Mesendoderm (in vitro differentiated cells): ENCODE results near the gene TCF12.

Source experiments
- DNase-seq: peaks from one replicate; pipeline ENCODE4 v3.0.0; 2013
- H2AK5ac ChIP-seq: 2 replicates; pipeline ENCODE4 v1.6.1; 2013; ENCODE audit warnings: low read length, inconsistent platforms
- H2BK120ac ChIP-seq: 2 replicates; pipeline ENCODE4 v1.6.1; 2013; ENCODE audit warnings: low read depth, mild to moderate bottlenecking, low read length, moderate library complexity, mixed read lengths
- H2BK15ac ChIP-seq: replicated peaks from 2 replicates; pipeline ENCODE4 v1.6.1; 2013; ENCODE audit warnings: low read depth, mild to moderate bottlenecking, moderate library complexity
- H2BK5ac ChIP-seq: 2 replicates; pipeline ENCODE4 v1.6.1; 2013; ENCODE audit warnings: low read length, inconsistent platforms
- H3K18ac ChIP-seq: 2 replicates; pipeline ENCODE4 v1.6.1; 2013; ENCODE audit warnings: mild to moderate bottlenecking, low read length, mixed read lengths
- H3K23ac ChIP-seq: one replicate; pipeline ENCODE4 v1.6.1; 2013; ENCODE audit warnings: low read length
- H3K27ac ChIP-seq: 2 replicates; pipeline ENCODE4 v1.5.1; 2013; ENCODE audit warnings: low read depth, mild to moderate bottlenecking, inconsistent platforms, low read length, moderate library complexity
- H3K27me3 ChIP-seq: 2 replicates; pipeline ENCODE4 v1.6.1; 2013; ENCODE audit warnings: low read length, control low read depth, mild to moderate bottlenecking, inconsistent platforms; ENCODE audit not compliant: insufficient read depth, poor library complexity
- H3K36me3 ChIP-seq: 2 replicates; pipeline ENCODE4 v1.6.1; 2013; ENCODE audit warnings: low read length, inconsistent platforms; ENCODE audit not compliant: control insufficient read depth, insufficient read depth
- H3K4ac ChIP-seq: one replicate; pipeline ENCODE4 v1.6.1; 2013; ENCODE audit warnings: low read depth, mild to moderate bottlenecking, low read length, moderate library complexity
- H3K4me1 ChIP-seq: 2 replicates; pipeline ENCODE4 v1.6.1; 2013; ENCODE audit warnings: low read depth, low read length, inconsistent platforms; ENCODE audit not compliant: control insufficient read depth
- H3K4me2 ChIP-seq: 2 replicates; pipeline ENCODE4 v1.6.1; 2013; ENCODE audit warnings: low read length
- H3K4me3 ChIP-seq: 2 replicates; pipeline ENCODE4 v1.5.1; 2013; ENCODE audit warnings: mild to moderate bottlenecking, low read length
- H3K56ac ChIP-seq: one replicate; pipeline ENCODE4 v1.6.1; 2013; ENCODE audit warnings: low read length
- H3K79me1 ChIP-seq: 2 replicates; pipeline ENCODE4 v1.6.1; 2013; ENCODE audit warnings: low read length, inconsistent platforms
- H3K79me2 ChIP-seq: 2 replicates; pipeline ENCODE4 v1.6.1; 2013; ENCODE audit warnings: mild to moderate bottlenecking, low read length; ENCODE audit not compliant: control insufficient read depth, insufficient read depth
- H3K9ac ChIP-seq: 2 replicates; pipeline ENCODE4 v1.6.1; 2013; ENCODE audit warnings: low read length, inconsistent platforms
- H4K5ac ChIP-seq: one replicate; pipeline ENCODE4 v1.6.1; 2013; ENCODE audit warnings: low read length
- H4K8ac ChIP-seq: one replicate; pipeline ENCODE4 v1.6.1; 2013; ENCODE audit warnings: low read depth, mild to moderate bottlenecking, control low read depth, low read length, moderate library complexity
- WGBS: extraction: QIAGEN DNeasy Blood & Tissue Kit; methylation state at CpG from one replicate; pipeline ENCODE4 v1.1.7; 2013; ENCODE audit warnings: low lambda C conversion rate, missing lambda C conversion rate; ENCODE audit not compliant: insufficient coverage; ENCODE audit errors: extremely low coverage; 5-methylcytosine and 5-hydroxymethylcytosine counted together

TCF12 gene

GRCh38 chr15:56972426-56972825, 54.0 kb downstream of the TCF12 start:
- Histone ChIP-seq H4K8ac (no peak overlapping the region), H2BK15ac (no peak overlapping the region), H3K27ac (no peak overlapping the region), H3K79me2 (peaks cover 31% of the 10 kb centered on the region), H3K79me1 (peaks cover 9% of the 10 kb centered on the region), H3K27me3 (no peaks in the 10 kb centered on the region), H4K5ac (no peak overlapping the region), H3K4me1 (no peaks in the 10 kb centered on the region), H3K4me2 (no peak overlapping the region), H3K23ac (no peak overlapping the region), H3K4ac (no peak overlapping the region), H3K36me3 (no peaks in the 10 kb centered on the region), H3K4me3 (no peak overlapping the region), H3K56ac (no peak overlapping the region), H3K18ac (no peak overlapping the region), H2BK120ac (no peak overlapping the region), H2BK5ac (no peak overlapping the region), H2AK5ac (no peak overlapping the region), H3K9ac (no peak overlapping the region)
- no CpG with 5 or more reads among the region's 1 CpG for WGBS
- DNase-seq = peak; percentile 33

GRCh38 chr15:56973463-56973862, 55.0 kb downstream of the TCF12 start:
- no peak for DNase-seq
- no peaks in the 10 kb centered on the region for H3K36me3 ChIP-seq
- no peak overlapping the region for H2BK5ac ChIP-seq
- no peak overlapping the region for H3K23ac ChIP-seq
- no CpG with 5 or more reads among the region's 1 CpG for WGBS
- no peak overlapping the region for H4K5ac ChIP-seq
- H3K4me2 ChIP-seq = no peak overlapping the region
- no peak overlapping the region for H2BK120ac ChIP-seq
- H3K79me1 ChIP-seq = peaks cover 6% of the 10 kb centered on the region
- no peak overlapping the region for H3K4ac ChIP-seq
- H3K79me2 ChIP-seq = peaks cover 24% of the 10 kb centered on the region
- no peak overlapping the region for H4K8ac ChIP-seq
- no peak overlapping the region for H3K27ac ChIP-seq
- no peaks in the 10 kb centered on the region for H3K4me1 ChIP-seq
- no peak overlapping the region for H2BK15ac ChIP-seq
- H3K18ac ChIP-seq = no peak overlapping the region
- H3K56ac ChIP-seq = no peak overlapping the region
- no peak overlapping the region for H3K4me3 ChIP-seq
- no peak overlapping the region for H2AK5ac ChIP-seq
- no peaks in the 10 kb centered on the region for H3K27me3 ChIP-seq
- no peak overlapping the region for H3K9ac ChIP-seq

GRCh38 chr15:56977232-56977631, 58.8 kb downstream of the TCF12 start:
- no peak overlapping the region for H3K4me2 ChIP-seq
- no peak overlapping the region for H2BK120ac ChIP-seq
- no peak overlapping the region for H3K4me3 ChIP-seq
- peaks cover 8% of the 10 kb centered on the region for H3K79me1 ChIP-seq
- H2BK5ac ChIP-seq = no peak overlapping the region
- DNase-seq = no peak
- peaks cover 17% of the 10 kb centered on the region for H3K79me2 ChIP-seq
- H3K4me1 ChIP-seq = no peaks in the 10 kb centered on the region
- WGBS = no CpG with 5 or more reads among the region's 9 CpGs
- no peak overlapping the region for H3K56ac ChIP-seq
- H3K36me3 ChIP-seq = no peaks in the 10 kb centered on the region
- H3K18ac ChIP-seq = no peak overlapping the region
- no peak overlapping the region for H3K4ac ChIP-seq
- no peak overlapping the region for H3K23ac ChIP-seq
- H3K27ac ChIP-seq = no peak overlapping the region
- H4K8ac ChIP-seq = no peak overlapping the region
- H2AK5ac ChIP-seq = no peak overlapping the region
- no peak overlapping the region for H4K5ac ChIP-seq
- no peak overlapping the region for H3K9ac ChIP-seq
- H3K27me3 ChIP-seq = no peaks in the 10 kb centered on the region
- H2BK15ac ChIP-seq = no peak overlapping the region

- Histone ChIP-seq H4K8ac (no peak overlapping the region), H2AK5ac (no peak overlapping the region), H3K23ac (no peak overlapping the region), H3K27ac (no peak overlapping the region), H3K56ac (no peak overlapping the region), H3K79me2 (peaks cover 21% of the 10 kb centered on the region), H3K4me2 (no peak overlapping the region), H3K27me3 (no peaks in the 10 kb centered on the region), H3K4ac (no peak overlapping the region), H3K36me3 (no peaks in the 10 kb centered on the region), H3K18ac (no peak overlapping the region), H2BK120ac (no peak overlapping the region), H2BK15ac (no peak overlapping the region), H3K4me1 (no peaks in the 10 kb centered on the region), H3K79me1 (peaks cover 8% of the 10 kb centered on the region), H3K9ac (no peak overlapping the region), H4K5ac (no peak overlapping the region), H2BK5ac (no peak overlapping the region), H3K4me3 (no peak overlapping the region)
- WGBS = no CpG with 5 or more reads among the region's 2 CpGs
- DNase-seq = no peak
Measured at GRCh38 chr15:56978898-56979662, 60.6 kb downstream of the TCF12 start.

GRCh38 chr15:56980473-56980872, 62.0 kb downstream of the TCF12 start:
- no peak for DNase-seq
- Histone ChIP-seq H2BK15ac (no peak overlapping the region), H3K79me2 (peaks cover 23% of the 10 kb centered on the region), H4K5ac (no peak overlapping the region), H3K4me3 (no peak overlapping the region), H4K8ac (no peak overlapping the region), H3K36me3 (no peaks in the 10 kb centered on the region), H3K79me1 (peaks cover 10% of the 10 kb centered on the region), H2BK5ac (no peak overlapping the region), H3K4me1 (no peaks in the 10 kb centered on the region), H3K27me3 (no peaks in the 10 kb centered on the region), H3K56ac (no peak overlapping the region), H3K4ac (no peak overlapping the region), H3K23ac (no peak overlapping the region), H3K27ac (no peak overlapping the region), H2AK5ac (no peak overlapping the region), H3K9ac (no peak overlapping the region), H3K18ac (no peak overlapping the region), H2BK120ac (no peak overlapping the region), H3K4me2 (no peak overlapping the region)
- no CpG with 5 or more reads among the region's 3 CpGs for WGBS

- H3K4me2 ChIP-seq = no peak overlapping the region
- H3K27ac ChIP-seq = no peak overlapping the region
- no peak overlapping the region for H3K9ac ChIP-seq
- no peak for DNase-seq
- H3K23ac ChIP-seq = no peak overlapping the region
- no peak overlapping the region for H2BK15ac ChIP-seq
- no peaks in the 10 kb centered on the region for H3K36me3 ChIP-seq
- no CpG with 5 or more reads among the region's 3 CpGs for WGBS
- no peaks in the 10 kb centered on the region for H3K4me1 ChIP-seq
- no peak overlapping the region for H2AK5ac ChIP-seq
- no peaks in the 10 kb centered on the region for H3K27me3 ChIP-seq
- no peak overlapping the region for H3K18ac ChIP-seq
- H3K79me2 ChIP-seq = peaks cover 21% of the 10 kb centered on the region
- no peak overlapping the region for H4K8ac ChIP-seq
- H4K5ac ChIP-seq = no peak overlapping the region
- H2BK120ac ChIP-seq = no peak overlapping the region
- no peak overlapping the region for H3K56ac ChIP-seq
- no peak overlapping the region for H3K4ac ChIP-seq
- peaks cover 8% of the 10 kb centered on the region for H3K79me1 ChIP-seq
- H2BK5ac ChIP-seq = no peak overlapping the region
- H3K4me3 ChIP-seq = no peak overlapping the region
Measured at GRCh38 chr15:56981160-56981559, 62.7 kb downstream of the TCF12 start.
